HG02852 (cell line): ENCODE data around the gene SAC3D1.

Experiments
- ATAC-seq: cut with Tn5 transposase; IDR thresholded peaks from one replicate; pipeline ENCODE4 v1.9.1; 2021; ENCODE audit warnings: mild to moderate bottlenecking, moderate library complexity; ENCODE audit not compliant: unreplicated experiment

SAC3D1 gene

GRCh38 chr11:65059523-65059922 is 18.5 kb downstream of the SAC3D1 start:
- no peak for ATAC-seq

DNA sequence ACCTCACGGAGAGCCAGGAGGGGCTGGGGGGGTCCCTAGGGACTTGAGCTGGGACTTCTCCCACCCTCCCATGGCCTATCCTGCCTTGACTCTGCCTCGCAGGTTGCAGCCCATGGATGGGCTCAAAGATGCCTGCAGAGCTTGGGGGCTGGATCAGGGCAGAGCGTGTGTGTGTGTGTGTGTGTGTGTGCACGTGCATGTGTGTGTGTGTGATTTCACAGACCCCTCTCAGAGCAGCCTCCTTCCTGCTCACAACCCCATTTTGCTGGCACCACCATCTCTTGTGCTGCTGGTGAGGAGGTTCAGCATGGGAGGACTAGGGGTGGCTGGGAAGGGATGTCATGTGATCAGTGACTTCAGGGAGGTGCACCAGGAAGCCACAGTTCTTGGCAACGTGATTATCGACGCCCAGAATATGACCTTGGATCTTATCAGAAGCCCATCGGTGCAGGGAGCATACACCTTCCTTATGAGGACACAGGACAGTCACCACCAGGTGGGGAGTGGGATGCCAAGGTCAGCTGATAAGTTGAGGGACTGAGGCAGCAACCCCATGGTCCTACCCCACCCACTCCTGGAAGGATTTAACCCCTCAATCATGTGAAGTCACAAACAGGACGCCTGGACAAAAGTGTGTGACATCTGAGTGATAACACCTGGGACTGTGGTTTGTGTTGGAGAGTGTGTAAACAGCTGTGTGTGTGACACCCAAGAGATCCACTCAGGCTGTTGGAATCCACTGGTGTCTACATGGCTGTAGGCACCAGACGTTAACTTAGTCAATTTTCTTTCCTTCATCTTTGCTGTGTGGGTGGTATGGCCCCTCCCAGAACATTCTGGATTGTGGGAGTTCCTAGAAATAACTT is 19.2 kb downstream of the SAC3D1 start:
- ATAC-seq, result no peak

GRCh38 chr11:65060913-65061408 is 20.0 kb downstream of the SAC3D1 start:
- no peak for ATAC-seq

DNA sequence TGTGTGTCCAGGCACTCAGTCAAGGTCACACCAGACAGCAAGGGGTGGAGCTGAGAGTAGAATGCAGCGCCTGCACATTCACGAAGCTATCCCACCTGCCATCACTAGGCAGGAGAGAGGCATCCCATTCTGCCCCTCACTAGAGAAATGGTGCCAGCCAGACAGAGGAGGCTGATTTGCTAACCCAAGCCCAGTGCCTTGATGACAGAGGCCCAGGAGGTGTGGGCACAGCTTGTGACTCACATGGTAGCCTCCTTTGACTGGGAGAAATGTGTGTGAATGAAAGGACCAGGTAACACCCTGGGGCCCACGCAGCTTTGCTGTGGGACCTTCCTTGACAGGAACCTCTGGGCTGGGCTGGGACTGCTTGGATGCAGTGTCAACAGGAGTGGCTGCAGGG is 22.5 kb downstream of the SAC3D1 start:
- no peak for ATAC-seq

DNA sequence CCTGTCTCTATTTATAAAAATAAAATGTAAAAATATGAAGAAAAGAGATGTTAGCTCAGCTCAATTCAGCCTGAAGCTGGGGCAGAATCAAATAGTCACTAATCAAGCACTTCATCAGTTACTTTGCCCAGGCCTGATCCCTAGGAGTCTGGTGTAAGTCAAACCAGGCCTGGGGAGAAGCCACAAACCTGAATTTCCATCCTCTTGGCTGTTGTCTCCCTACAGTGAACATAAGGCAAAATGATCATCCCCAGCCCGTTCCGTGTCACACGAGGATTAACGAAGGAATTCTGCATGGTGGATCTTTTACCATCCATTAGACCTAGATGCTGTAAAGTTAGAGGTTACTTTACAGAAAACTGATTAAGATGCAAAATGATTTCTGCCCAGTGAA is 23.8 kb downstream of the SAC3D1 start:
- no peak for ATAC-seq

- no peak for ATAC-seq
These were observed 24.8 kb downstream of the SAC3D1 start for GRCh38 chr11:65065851-65066250.

DNA sequence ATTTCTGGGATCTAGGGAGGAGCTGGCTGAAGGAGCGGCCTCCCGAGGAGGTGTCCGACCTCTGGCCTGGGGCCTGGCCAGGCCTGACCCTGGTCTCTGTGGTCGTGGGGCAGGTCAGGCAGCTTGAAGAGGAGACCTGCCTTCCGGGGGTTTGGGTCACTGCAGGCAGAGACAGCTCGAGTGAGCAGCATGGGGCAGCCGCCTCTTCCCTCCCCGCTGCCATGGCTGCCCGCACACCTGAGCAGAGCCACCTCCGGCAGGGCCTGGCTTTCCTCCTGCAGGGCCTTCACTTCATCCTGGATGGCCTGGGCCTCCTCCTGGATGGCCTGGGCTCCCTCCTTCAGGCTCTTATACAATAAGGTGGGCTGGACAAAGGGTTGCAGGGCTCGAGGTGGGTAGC is 25.3 kb downstream of the SAC3D1 start:
- ATAC-seq, result no peak

DNA sequence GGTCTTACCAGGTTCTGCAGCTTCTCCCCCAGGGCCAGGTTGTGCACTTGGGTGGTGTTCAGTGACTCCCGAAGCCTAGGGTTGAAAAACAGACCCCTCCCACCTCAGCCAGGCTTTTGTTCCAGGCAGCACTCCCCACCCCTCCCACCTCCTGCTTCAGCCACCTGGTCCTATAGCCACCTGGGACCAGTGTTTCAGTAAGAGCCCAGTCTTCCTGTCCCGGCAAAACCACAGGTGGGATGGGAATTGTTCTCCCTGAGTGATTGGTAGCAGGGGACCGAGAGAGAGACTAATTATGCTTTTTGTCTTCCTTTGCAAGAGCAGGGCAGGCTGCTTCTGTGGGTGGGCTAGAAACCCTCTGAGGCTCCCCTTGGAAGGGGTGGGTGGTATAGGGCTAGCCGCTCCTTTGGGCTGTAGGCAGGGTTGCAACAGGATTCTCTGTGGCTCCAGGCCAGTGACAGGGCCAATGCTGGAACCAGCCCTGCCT is 25.8 kb downstream of the SAC3D1 start:
- ATAC-seq, result no peak

DNA sequence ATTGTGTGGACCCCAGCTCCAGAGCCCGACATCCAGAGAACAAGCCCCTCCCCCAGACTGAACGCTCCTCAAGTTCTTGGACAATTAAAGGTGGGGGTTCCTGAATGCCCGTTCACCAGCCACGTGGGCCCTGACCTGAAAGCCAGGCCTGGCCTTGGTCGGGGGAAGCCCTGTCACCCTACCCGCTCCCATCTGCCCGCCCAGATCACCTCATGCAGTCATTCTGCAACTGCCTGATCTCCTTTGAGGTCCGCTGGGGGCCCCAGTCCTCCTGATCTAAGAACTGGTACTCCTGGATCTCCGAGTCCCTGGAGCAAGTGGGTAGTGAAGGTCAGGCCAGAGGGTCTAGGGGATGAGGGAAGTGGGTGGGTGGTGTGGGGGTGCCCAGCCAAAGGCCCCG is 26.4 kb downstream of the SAC3D1 start:
- no peak for ATAC-seq

DNA sequence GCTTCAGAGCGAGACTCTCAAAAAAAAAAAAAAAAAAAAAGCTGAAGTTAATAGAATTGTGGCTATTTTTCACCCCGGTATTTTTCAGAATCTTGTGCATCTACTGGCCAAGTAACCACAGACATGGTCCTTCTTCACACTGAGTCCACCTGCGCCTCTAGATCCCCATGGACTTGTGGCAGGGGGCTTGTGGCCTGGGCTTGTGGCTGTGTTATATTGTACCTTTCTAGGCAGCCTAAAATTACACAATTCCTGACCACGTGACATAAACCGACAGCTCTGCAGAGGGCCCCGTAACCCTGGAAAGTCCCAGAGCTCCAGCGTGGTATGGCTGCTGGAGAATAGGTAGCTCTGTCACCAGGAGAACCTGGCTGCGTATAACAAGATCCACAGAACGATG is 28.2 kb downstream of the SAC3D1 start:
- ATAC-seq, result no peak

DNA sequence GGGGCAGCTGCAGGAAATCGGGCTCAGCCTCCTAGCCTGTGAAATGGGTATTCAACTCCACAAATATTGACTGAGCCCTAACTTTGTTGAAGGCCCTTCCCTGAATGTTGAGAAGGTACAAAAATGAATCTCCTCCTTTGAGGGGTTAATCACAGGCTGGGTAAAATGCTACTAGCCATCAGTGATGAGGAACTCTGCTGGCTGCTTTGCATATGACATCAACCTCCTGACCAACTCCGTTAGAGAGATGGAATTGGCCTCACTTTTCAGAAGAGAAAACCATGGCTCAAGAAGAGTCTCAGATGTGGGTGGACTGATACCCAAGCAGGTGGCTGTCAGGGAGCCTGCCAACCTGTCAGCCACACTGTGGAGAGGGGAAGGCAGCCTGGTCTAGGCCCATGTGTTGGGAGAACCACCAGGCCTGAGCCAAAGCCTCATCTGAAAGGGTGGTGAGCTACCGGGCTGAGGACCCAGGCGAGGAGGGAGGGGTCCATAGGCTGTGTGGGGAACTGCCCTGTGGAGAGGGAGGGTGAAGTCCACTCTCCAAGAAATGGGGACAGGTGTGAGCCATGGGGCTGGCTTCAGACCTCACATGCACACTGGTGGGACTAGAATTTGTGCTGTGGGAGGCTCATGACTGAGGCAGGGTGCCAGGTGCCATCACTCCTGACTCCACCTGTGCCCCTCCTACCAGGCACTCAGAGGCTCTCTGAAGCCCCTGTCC is 31.1 kb downstream of the SAC3D1 start:
- ATAC-seq, result no peak

DNA sequence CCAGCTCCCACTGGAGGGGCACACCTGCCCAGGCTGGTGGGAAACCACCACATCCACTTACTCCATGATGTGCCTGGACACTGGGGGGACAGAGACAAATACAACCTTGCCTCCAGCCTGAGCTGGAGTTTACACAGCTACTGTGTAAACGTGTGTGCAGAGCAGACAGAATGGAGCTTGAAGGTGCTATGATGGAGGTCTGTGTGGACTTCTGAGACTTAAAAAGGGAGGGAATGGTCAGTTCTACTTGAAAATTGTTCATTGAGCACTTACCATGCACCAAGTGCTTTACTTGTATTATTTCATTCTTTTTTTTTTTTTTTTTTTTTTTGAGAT is 31.6 kb downstream of the SAC3D1 start:
- ATAC-seq, result no peak

- no peak for ATAC-seq
These were observed 36.4 kb downstream of the SAC3D1 start for GRCh38 chr11:65077451-65077850.

DNA sequence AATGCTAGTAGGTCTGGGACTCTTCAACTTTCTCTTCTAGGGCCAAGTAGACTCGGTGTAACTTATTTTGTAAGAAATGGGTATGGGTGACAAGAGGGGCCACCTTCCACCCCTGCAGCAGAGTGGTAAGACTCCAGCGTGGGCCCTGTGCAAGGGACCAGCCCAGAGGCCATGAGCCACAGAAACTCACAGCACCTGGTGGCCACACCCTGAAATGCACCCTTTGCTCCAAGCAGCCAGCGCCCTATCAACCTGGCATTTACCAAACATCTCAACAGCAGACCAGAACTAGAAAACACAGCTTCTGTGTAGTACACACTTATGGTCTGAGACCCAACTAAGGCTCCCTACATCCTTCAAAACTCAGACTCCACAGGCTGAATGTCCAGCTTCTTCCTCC is 37.1 kb downstream of the SAC3D1 start:
- ATAC-seq, result peak; percentile 41

- no peak for ATAC-seq
These were observed 37.9 kb downstream of the SAC3D1 start for GRCh38 chr11:65078786-65079342.

GRCh38 chr11:65083134-65083833 is 42.3 kb downstream of the SAC3D1 start:
- ATAC-seq, result peak; percentile 16

- ATAC-seq, result peak; percentile 68
These were observed 43.0 kb downstream of the SAC3D1 start, which contains the start of the genes CDCA5 and ZFPL1 for GRCh38 chr11:65083834-65084597. Gene CDCA5, minus strand, starts transcription at chr11:65084040. Its CDS starts 62 bp downstream, at chr11:65083978. Gene ZFPL1, plus strand, starts transcription at chr11:65084222. Its CDS starts 477 bp downstream, at chr11:65084699.

DNA sequence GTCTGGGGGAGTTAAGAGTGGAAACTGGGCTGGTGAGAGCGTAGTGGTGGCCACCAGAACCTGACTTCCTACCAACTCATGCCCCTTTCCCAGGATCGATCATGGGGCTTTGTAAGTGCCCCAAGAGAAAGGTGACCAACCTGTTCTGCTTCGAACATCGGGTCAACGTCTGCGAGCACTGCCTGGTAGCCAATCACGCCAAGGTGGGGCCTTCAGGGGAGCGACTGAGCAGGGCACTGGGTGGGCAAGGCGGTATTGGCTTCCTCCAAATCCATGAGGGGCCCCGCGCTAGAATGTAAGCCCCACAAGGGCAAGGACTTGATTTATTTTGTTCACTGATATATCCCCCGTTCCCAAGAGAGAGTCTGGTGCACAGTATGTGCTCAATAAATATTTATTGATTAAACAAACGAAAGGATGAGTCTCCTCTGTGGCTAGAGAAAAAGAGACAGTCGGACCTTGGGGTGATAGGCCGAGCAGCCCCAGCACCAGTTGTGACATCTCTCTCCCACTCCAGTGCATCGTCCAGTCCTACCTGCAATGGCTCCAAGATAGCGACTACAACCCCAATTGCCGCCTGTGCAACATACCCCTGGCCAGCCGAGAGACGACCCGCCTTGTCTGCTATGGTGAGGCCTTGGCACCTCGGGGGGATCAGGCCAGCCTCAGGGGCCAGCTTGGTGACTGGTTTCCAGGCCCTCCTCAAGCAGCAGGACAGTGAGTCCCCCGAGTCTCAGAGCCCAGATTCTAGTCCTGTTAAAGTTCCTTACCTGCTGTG is 43.8 kb downstream of the SAC3D1 start:
- ATAC-seq, result no peak

- ATAC-seq, result no peak
These were observed 44.4 kb downstream of the SAC3D1 start for GRCh38 chr11:65085446-65085845.
